ENCODE measurements around the gene IL1R1. TPM values are rescaled to one million over a fixed set of nuclear protein-coding genes. Genes with fewer than 3 reads are reported as not detected.
"Not testable (repeated sequence)": the region's sequence is repeated elsewhere in the genome, so short reads cannot be mapped to it uniquely, and the experiment has no call there.

Gene IL1R1
- polyA plus RNA-seq, 1 donor from 2014 or later: not detected

DNA sequence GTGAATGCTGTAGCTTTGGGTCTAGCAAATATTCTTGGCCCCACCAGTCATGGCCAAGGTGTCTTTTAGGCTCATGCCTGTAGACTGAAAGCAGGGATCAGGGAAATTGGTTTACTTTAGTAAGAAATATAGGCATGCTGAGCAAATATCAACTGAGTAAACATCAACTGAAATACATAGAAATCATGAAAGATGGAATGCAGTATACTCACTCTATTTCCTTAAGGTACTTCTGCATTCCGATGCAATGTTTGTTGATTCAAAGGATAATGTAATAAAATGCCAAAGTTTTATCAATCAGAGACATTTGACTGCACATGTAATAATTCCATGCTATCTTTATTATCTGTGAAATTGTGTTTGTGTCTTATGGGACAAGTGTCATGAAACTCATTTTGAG is 19.6 kb upstream of the IL1R1 start:
- no peaks in the 10 kb centered on the region for H3K9me2 ChIP-seq (ENCODE audit: insufficient read depth, low read length)
- no peaks in the 10 kb centered on the region for H3K27me3 ChIP-seq (ENCODE audit: insufficient read depth, low read depth, low read length)
- no peak overlapping the region for H3K27ac ChIP-seq (ENCODE audit: low read length)
- no peaks in the 10 kb centered on the region for H3K79me2 ChIP-seq (replicated peaks; ENCODE audit: insufficient read depth, low read length)
- H2AFZ ChIP-seq (ENCODE audit: low read depth, low read length): no peak overlapping the region
- no peak overlapping the region for H3K4me2 ChIP-seq (ENCODE audit: low read length)
- H3K4me3 ChIP-seq (ENCODE audit: low read length): no peak overlapping the region
- TF ChIP-seq RAD21 (conservative IDR thresholded peaks at IDR 0.05) (no peak), EP300 (conservative IDR thresholded peaks at IDR 0.05; ENCODE audit: poor library complexity, severe bottlenecking) (no peak), POLR2AphosphoS5 (IDR thresholded peaks at IDR 0.05) (no peak), EZH2 (IDR thresholded peaks at IDR 0.05; ENCODE audit: borderline replicate concordance, insufficient read depth, low read length, poor library complexity, severe bottlenecking) (no peak), SMC3 (conservative IDR thresholded peaks at IDR 0.05; ENCODE audit: poor library complexity) (no peak), MXI1 (conservative IDR thresholded peaks at IDR 0.05; ENCODE audit: poor library complexity, severe bottlenecking) (no peak), TAF1 (IDR thresholded peaks at IDR 0.05; ENCODE audit: low read depth) (no peak)
- TF ChIP-seq, protein P1, sequence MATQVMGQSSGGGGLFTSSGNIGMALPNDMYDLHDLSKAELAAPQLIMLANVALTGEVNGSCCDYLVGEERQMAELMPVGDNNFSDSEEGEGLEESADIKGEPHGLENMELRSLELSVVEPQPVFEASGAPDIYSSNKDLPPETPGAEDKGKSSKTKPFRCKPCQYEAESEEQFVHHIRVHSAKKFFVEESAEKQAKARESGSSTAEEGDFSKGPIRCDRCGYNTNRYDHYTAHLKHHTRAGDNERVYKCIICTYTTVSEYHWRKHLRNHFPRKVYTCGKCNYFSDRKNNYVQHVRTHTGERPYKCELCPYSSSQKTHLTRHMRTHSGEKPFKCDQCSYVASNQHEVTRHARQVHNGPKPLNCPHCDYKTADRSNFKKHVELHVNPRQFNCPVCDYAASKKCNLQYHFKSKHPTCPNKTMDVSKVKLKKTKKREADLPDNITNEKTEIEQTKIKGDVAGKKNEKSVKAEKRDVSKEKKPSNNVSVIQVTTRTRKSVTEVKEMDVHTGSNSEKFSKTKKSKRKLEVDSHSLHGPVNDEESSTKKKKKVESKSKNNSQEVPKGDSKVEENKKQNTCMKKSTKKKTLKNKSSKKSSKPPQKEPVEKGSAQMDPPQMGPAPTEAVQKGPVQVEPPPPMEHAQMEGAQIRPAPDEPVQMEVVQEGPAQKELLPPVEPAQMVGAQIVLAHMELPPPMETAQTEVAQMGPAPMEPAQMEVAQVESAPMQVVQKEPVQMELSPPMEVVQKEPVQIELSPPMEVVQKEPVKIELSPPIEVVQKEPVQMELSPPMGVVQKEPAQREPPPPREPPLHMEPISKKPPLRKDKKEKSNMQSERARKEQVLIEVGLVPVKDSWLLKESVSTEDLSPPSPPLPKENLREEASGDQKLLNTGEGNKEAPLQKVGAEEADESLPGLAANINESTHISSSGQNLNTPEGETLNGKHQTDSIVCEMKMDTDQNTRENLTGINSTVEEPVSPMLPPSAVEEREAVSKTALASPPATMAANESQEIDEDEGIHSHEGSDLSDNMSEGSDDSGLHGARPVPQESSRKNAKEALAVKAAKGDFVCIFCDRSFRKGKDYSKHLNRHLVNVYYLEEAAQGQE (IDR thresholded peaks at IDR 0.05; ENCODE audit: borderline replicate concordance): no peak
- TF ChIP-seq, protein P2, sequence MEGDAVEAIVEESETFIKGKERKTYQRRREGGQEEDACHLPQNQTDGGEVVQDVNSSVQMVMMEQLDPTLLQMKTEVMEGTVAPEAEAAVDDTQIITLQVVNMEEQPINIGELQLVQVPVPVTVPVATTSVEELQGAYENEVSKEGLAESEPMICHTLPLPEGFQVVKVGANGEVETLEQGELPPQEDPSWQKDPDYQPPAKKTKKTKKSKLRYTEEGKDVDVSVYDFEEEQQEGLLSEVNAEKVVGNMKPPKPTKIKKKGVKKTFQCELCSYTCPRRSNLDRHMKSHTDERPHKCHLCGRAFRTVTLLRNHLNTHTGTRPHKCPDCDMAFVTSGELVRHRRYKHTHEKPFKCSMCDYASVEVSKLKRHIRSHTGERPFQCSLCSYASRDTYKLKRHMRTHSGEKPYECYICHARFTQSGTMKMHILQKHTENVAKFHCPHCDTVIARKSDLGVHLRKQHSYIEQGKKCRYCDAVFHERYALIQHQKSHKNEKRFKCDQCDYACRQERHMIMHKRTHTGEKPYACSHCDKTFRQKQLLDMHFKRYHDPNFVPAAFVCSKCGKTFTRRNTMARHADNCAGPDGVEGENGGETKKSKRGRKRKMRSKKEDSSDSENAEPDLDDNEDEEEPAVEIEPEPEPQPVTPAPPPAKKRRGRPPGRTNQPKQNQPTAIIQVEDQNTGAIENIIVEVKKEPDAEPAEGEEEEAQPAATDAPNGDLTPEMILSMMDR (IDR thresholded peaks at IDR 0.05; ENCODE audit: poor library complexity, severe bottlenecking): no peak
- no peaks in the 10 kb centered on the region for H3K36me3 ChIP-seq (ENCODE audit: insufficient read depth, low read length)
- H3F3A ChIP-seq (ENCODE audit: insufficient read depth, low read length, poor library complexity, severe bottlenecking): no peaks in the 10 kb centered on the region
- H3K9me3 ChIP-seq (ENCODE audit: low read length): no peaks in the 10 kb centered on the region
- no peak overlapping the region for H3K9ac ChIP-seq (ENCODE audit: low read length)
- no peaks in the 10 kb centered on the region for H4K20me1 ChIP-seq (ENCODE audit: insufficient read depth)

DNA sequence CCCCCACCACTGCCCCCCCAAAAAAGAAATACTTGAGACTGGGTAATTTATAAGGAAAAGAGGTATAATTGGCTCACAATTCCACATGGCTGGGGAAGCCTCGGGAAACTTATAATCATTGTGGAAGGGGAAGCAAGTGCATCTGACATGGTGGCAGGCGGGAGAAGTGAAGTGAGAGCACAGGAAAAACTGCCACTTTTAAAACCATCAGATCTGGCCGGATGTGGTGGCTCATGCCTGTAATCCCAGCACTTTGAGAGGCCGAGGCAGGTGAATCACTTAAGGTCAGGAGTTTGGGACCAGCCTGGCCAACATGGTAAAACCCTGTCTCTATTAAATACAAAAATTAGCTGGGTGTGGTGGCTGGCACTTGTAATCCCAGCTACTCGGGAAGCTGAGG is 18.1 kb upstream of the IL1R1 start:
- not testable (repeated sequence) for H3K9me3 ChIP-seq (ENCODE audit: low read length); H4K20me1 ChIP-seq (ENCODE audit: insufficient read depth); H2AFZ ChIP-seq (ENCODE audit: low read depth, low read length); H3K27ac ChIP-seq (ENCODE audit: low read length); H3K9ac ChIP-seq (ENCODE audit: low read length); H3K27me3 ChIP-seq (ENCODE audit: insufficient read depth, low read depth, low read length); H3K36me3 ChIP-seq (ENCODE audit: insufficient read depth, low read length); H3K9me2 ChIP-seq (ENCODE audit: insufficient read depth, low read length); H3K4me2 ChIP-seq (ENCODE audit: low read length); H3K79me2 ChIP-seq (replicated peaks; ENCODE audit: insufficient read depth, low read length); H3F3A ChIP-seq (ENCODE audit: insufficient read depth, low read length, poor library complexity, severe bottlenecking); H3K4me3 ChIP-seq (ENCODE audit: low read length)

DNA sequence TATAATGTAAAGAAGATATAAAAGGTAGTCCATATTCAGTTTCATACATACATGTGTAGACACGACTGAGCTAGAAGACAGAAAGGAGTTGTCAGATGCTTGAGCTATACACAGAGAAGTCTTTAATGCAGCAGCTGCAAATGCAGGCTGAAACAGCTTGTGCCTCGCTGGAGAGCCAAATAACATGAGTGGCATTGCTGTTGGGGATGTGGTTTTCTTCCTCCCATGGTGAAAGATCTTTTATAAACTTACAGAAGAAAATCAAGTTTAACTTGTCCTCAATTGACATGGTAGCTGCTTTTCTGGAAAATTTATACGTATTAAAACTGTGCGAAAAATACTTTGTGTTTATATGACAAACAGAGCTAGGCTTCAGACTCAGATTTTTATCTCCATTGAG is 16.4 kb upstream of the IL1R1 start:
- TF ChIP-seq, protein P1 (IDR thresholded peaks at IDR 0.05; ENCODE audit: borderline replicate concordance): no peak
- TF ChIP-seq EZH2 (IDR thresholded peaks at IDR 0.05; ENCODE audit: borderline replicate concordance, insufficient read depth, low read length, poor library complexity, severe bottlenecking) (no peak), POLR2AphosphoS5 (IDR thresholded peaks at IDR 0.05) (no peak), RAD21 (conservative IDR thresholded peaks at IDR 0.05) (no peak), TAF1 (IDR thresholded peaks at IDR 0.05; ENCODE audit: low read depth) (no peak), SMC3 (conservative IDR thresholded peaks at IDR 0.05; ENCODE audit: poor library complexity) (no peak), EP300 (conservative IDR thresholded peaks at IDR 0.05; ENCODE audit: poor library complexity, severe bottlenecking) (no peak), MXI1 (conservative IDR thresholded peaks at IDR 0.05; ENCODE audit: poor library complexity, severe bottlenecking) (no peak)
- TF ChIP-seq, protein P2 (IDR thresholded peaks at IDR 0.05; ENCODE audit: poor library complexity, severe bottlenecking): no peak
- Histone ChIP-seq H3K79me2 (replicated peaks; ENCODE audit: insufficient read depth, low read length) (no peaks in the 10 kb centered on the region), H3K4me2 (ENCODE audit: low read length) (no peak overlapping the region), H4K20me1 (ENCODE audit: insufficient read depth) (no peaks in the 10 kb centered on the region), H3K9me2 (ENCODE audit: insufficient read depth, low read length) (no peaks in the 10 kb centered on the region), H3K27ac (ENCODE audit: low read length) (no peak overlapping the region), H3F3A (ENCODE audit: insufficient read depth, low read length, poor library complexity, severe bottlenecking) (no peaks in the 10 kb centered on the region), H2AFZ (ENCODE audit: low read depth, low read length) (no peak overlapping the region), H3K36me3 (ENCODE audit: insufficient read depth, low read length) (no peaks in the 10 kb centered on the region), H3K27me3 (ENCODE audit: insufficient read depth, low read depth, low read length) (no peaks in the 10 kb centered on the region), H3K9ac (ENCODE audit: low read length) (no peak overlapping the region), H3K4me3 (ENCODE audit: low read length) (no peak overlapping the region), H3K9me3 (ENCODE audit: low read length) (no peaks in the 10 kb centered on the region)
